ENCODE measurements around the gene PLEKHG7.
"Not testable (repeated sequence)": the region's sequence is repeated elsewhere in the genome, so short reads cannot be mapped to it uniquely, and the experiment has no call there.

GRCh38 chr12:92654256-92654655 lies 48.5 kb upstream of the PLEKHG7 start:
- TF ChIP-seq POLR2AphosphoS5 (IDR thresholded peaks at IDR 0.05; ENCODE audit: borderline replicate concordance, low read depth, low read length); EZH2 (IDR thresholded peaks at IDR 0.05); FOXP2 (optimal IDR thresholded peaks at IDR 0.05; ENCODE audit: control extremely low read depth, extremely low read length, insufficient read depth): not testable (repeated sequence)
